Measurements from ENCODE around the gene RNF2.

GRCh38 chr1:185069202-185069772, 23.9 kb downstream of the RNF2 start:
- no peak for TF ChIP-seq EZH2 (IDR thresholded peaks at IDR 0.05; ENCODE audit: low read length)
- TF ChIP-seq, protein P1, sequence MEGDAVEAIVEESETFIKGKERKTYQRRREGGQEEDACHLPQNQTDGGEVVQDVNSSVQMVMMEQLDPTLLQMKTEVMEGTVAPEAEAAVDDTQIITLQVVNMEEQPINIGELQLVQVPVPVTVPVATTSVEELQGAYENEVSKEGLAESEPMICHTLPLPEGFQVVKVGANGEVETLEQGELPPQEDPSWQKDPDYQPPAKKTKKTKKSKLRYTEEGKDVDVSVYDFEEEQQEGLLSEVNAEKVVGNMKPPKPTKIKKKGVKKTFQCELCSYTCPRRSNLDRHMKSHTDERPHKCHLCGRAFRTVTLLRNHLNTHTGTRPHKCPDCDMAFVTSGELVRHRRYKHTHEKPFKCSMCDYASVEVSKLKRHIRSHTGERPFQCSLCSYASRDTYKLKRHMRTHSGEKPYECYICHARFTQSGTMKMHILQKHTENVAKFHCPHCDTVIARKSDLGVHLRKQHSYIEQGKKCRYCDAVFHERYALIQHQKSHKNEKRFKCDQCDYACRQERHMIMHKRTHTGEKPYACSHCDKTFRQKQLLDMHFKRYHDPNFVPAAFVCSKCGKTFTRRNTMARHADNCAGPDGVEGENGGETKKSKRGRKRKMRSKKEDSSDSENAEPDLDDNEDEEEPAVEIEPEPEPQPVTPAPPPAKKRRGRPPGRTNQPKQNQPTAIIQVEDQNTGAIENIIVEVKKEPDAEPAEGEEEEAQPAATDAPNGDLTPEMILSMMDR (optimal IDR thresholded peaks at IDR 0.05 in 1 of 3, IDR thresholded peaks at IDR 0.05 in 1 of 3, conservative IDR thresholded peaks at IDR 0.05 in 1 of 3; ENCODE audit: extremely low read depth in 1 of 3, insufficient read depth in 2 of 3, low read length in 3 of 3) = no peak

Data from keratinocyte (primary cell).